NT2/D1 (cell line): Measurements from ENCODE around the gene ERICH4.
A peak's percentile ranks its signal among the peaks of the same experiment; 100 is the strongest.

Experiments
- DNase-seq: peaks from one replicate; pipeline ENCODE4 v3.0.0-alpha.2; 2011; ENCODE audit warnings: low read depth, low spot score
- H3K27me3 ChIP-seq: 2 replicates; pipeline ENCODE4 v1.6.0; 2011; ENCODE audit warnings: mild to moderate bottlenecking; ENCODE audit not compliant: insufficient read length, insufficient read depth
- H3K36me3 ChIP-seq: 2 replicates; pipeline ENCODE4 v1.6.1; 2011; ENCODE audit warnings: mild to moderate bottlenecking, low read length, mixed read lengths; ENCODE audit not compliant: insufficient read depth, insufficient read length
- H3K4me1 ChIP-seq: 2 replicates; pipeline ENCODE4 v1.5.1; 2011; ENCODE audit not compliant: insufficient read depth, insufficient read length
- H3K4me3 ChIP-seq: 2 replicates; pipeline ENCODE4 v1.5.1; 2011; ENCODE audit warnings: low read depth; ENCODE audit not compliant: insufficient read length
- H3K9ac ChIP-seq: 2 replicates; pipeline ENCODE4 v1.6.0; 2011; ENCODE audit warnings: low read depth; ENCODE audit not compliant: insufficient read length
- H3K9me3 ChIP-seq: 2 replicates; pipeline ENCODE4 v1.5.1; 2011; ENCODE audit warnings: mild to moderate bottlenecking, low read length; ENCODE audit not compliant: insufficient read depth
- SUZ12 ChIP-seq: IDR thresholded peaks from 2 replicates; pipeline ENCODE4 v1.6.1; 2011; ENCODE audit not compliant: insufficient read length, insufficient read depth; ENCODE audit errors: extremely low read depth
- YY1 ChIP-seq: IDR thresholded peaks from 2 replicates; pipeline ENCODE4 v1.6.1; 2011; ENCODE audit not compliant: insufficient read length, insufficient read depth
- ZNF274 ChIP-seq: IDR thresholded peaks from 2 replicates; pipeline ENCODE4 v1.6.1; 2011; ENCODE audit warnings: mild to moderate bottlenecking, low read depth, low read length

Gene ERICH4

DNA sequence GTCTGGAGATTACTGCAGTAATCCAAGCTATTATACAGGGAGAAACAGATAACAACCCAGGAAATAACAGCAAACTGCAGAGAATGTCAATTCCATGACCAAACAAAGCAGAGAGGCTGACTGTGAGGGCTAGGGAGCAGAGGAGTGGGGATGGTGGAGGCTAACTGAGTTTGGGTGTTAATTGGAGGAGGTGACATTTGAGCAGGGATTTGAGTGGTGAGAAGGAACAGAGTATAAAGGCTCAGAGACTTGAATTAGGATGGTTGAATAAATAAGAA lies 6.3 kb upstream of the ERICH4 start:
- TF ChIP-seq SUZ12, result no peak
- TF ChIP-seq YY1, result no peak
- TF ChIP-seq ZNF274, result no peak
- H3K36me3 ChIP-seq, result peaks cover 41% of the 10 kb centered on the region
- no peaks in the 10 kb centered on the region for H3K9me3 ChIP-seq
- H3K4me1 ChIP-seq, result peaks cover 6% of the 10 kb centered on the region
- DNase-seq, result no peak
- H3K9ac ChIP-seq, result no peak overlapping the region
- no peak overlapping the region for H3K4me3 ChIP-seq
- H3K27me3 ChIP-seq, result no peaks in the 10 kb centered on the region

DNA sequence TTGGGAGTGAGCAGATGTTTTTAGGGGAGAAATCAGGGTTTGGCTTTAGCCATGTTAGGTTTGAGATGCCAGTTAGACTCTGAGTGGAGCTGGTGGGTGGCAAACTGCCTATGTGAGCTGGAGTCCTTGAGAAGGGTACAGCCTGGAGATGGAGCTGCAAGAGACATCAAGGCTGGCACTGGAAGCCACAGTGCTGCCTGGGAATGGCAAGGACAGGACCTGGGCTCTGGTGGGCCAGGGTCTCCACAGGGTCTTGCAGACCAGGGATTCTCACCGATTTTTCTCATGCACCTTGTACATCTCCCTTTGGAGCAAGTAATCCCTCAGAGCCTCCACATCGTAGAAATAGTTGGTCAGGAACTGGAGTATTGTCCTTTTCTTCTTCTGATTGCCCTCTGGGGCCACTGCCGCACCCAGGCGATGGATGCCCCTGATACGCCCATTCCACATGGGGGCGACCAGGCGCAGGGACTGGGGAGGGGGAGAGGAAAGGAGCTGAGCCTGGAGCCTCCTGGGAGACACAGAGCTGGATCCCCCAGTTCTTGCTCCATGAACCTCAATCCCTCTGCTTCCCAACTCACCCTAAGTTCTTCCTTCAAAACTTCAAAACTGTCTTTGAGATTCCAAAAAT lies 4.9 kb upstream of the ERICH4 start:
- no peak for TF ChIP-seq YY1
- TF ChIP-seq SUZ12, result no peak
- TF ChIP-seq ZNF274, result no peak
- no peak for DNase-seq
- Histone ChIP-seq H3K9ac (no peak overlapping the region), H3K4me1 (peaks cover 2% of the 10 kb centered on the region), H3K4me3 (no peak overlapping the region), H3K36me3 (peaks cover 27% of the 10 kb centered on the region), H3K9me3 (no peaks in the 10 kb centered on the region), H3K27me3 (no peaks in the 10 kb centered on the region)

DNA sequence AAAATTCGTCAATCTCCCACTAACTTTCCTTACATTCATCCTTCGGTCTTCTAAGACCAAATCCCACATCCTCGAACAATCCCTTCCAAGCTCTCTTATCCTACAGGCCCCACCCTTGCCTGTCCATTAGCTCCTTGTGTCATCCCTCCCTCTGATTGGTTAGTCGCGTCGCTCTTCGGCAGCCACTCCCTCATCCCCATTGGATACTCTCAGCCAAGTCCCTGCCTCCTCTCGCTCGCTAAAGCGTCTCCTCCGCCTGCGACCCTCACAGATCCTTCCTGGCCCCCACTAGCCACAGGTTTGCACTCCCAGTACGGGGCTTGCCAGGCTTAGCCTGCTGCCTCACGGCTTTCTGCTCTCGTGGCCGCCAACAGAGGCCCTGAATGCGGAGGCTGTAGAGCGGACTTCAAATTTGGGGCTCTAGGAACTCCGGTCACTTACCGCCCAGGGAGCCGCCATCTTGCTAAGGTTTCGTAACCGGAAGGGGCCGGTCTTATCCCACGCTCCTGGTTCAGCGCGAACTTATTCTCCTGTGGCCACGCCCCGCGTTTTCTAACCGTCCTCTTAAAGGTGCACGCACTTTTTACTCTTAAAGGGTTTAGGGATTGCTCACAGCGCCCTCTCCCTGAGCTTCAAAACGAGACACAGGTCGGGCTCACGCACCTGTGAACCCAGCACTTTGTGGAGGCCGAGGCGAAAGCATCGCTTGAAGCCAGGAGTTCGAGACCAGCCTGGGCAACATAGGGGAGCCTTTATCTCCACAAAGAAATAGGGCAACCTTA lies 3.3 kb upstream of the ERICH4 start, which contains the start of gene DMAC2:
Gene DMAC2 (minus strand): TSS at position 472 of the 782 bp plus-strand sequence. CDS start 13 bp downstream, at position 459.
- TF ChIP-seq YY1 (peak; percentile 90), ZNF274 (no peak)
- Histone ChIP-seq H3K4me1 (peaks cover 2% of the 10 kb centered on the region), H3K9me3 (no peaks in the 10 kb centered on the region), H3K4me3 (peak within 1 kb of the TSS; percentile 96), H3K9ac (peak within 1 kb of the TSS; percentile 98), H3K27me3 (peaks cover 11% of the 10 kb centered on the region), H3K36me3 (peaks cover 19% of the 10 kb centered on the region)
- DNase-seq, result peak; percentile 95

DNA sequence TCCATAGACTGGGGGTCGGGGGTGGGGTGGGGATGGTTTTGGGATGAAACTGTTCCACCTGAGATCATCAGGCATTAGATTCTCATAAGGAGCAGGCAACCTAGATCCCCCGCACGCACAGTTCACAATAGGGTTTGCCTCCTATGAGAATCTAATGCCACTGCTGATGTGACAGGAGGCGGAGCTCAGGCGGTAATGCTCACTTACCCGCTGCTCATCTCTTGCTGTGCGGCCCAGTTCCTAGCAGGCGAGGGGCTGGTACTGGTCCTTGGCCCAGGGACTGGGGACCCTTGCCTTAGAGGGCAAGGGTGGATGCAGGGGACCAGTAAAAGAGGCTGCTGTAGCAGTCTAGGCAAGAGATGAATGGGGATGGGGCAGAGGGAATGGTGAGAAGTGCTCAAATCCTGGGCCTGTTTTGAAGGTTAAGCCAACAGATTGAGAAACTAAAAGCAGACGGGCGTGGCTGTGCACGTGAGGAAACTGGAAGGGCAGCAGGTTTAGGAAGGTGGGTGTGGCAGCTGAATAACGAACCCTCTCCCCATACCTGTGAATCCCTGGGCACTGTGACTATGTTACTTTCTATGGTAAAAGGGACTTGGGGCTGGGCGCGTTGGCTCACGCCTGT lies 1.5 kb upstream of the ERICH4 start:
- H3K4me3 ChIP-seq, result no peak overlapping the region
- TF ChIP-seq YY1 (no peak), ZNF274 (no peak), SUZ12 (no peak)
- peaks cover 12% of the 10 kb centered on the region for H3K36me3 ChIP-seq
- peaks cover 2% of the 10 kb centered on the region for H3K4me1 ChIP-seq
- H3K9ac ChIP-seq, result no peak overlapping the region
- DNase-seq, result no peak
- H3K27me3 ChIP-seq, result peaks cover 14% of the 10 kb centered on the region
- no peaks in the 10 kb centered on the region for H3K9me3 ChIP-seq

DNA sequence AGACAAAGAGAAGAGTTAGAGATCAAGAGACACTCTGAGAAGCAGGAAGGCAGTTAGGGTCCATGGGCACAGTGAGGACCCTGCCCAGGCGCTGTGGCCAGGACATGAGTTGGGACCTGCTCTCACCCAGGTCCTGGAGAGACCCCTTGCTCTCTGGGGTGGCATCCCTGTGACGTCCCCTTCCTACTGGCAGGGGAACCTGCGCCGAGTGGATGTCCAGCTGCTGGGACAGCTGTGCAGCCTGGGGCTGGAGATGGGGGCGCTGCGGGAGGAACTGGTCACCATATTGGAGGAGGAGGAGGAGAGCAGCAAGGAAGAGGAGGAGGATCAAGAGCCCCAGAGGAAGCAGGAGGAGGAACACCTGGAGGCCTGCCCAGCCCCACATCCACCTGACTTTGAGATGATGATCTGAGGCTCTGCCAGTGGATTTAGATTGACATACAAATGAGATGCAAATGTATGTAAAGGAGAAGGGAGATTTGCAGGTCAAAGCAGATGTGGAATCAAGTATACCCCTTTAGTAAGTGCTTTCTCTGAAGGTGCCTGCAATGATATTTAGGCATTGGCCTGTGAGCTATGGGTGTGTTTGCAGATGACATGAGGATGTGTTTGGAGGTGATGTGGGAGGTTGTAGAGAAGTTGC lies 978 bp downstream of the ERICH4 start:
- no peaks in the 10 kb centered on the region for H3K4me1 ChIP-seq
- H3K27me3 ChIP-seq, result peaks cover 37% of the 10 kb centered on the region
- no peak for TF ChIP-seq SUZ12
- H3K36me3 ChIP-seq, result no peaks in the 10 kb centered on the region
- DNase-seq, result no peak
- no peaks in the 10 kb centered on the region for H3K9me3 ChIP-seq
- no peak overlapping the region for H3K9ac ChIP-seq
- H3K4me3 ChIP-seq, result no peak overlapping the region

DNA sequence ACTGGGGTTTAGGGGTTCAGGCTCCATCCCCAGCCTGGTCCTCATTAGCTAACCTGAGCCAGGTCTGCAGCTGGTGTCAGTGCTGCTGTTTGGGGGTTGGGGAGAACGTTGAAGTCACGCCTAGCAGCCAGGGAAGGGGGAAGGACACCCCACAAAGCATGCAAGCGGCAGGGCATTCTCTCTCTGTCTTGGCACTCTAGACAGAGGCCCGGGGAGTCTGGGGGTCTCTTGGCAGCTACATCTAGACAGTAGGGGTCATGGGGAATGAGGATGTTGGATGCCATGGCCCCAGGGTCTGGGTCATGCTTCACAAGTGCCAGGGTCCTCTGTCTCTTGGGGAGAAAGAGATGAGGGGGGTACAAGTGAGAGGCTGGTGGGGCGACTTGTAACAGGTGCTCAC lies 2.6 kb downstream of the ERICH4 start:
- no peaks in the 10 kb centered on the region for H3K9me3 ChIP-seq
- TF ChIP-seq SUZ12 (no peak), ZNF274 (no peak), YY1 (no peak)
- no peak for DNase-seq
- peaks cover 3% of the 10 kb centered on the region for H3K4me1 ChIP-seq
- no peaks in the 10 kb centered on the region for H3K36me3 ChIP-seq
- peaks cover 50% of the 10 kb centered on the region for H3K27me3 ChIP-seq
- no peak overlapping the region for H3K4me3 ChIP-seq
- no peak overlapping the region for H3K9ac ChIP-seq

DNA sequence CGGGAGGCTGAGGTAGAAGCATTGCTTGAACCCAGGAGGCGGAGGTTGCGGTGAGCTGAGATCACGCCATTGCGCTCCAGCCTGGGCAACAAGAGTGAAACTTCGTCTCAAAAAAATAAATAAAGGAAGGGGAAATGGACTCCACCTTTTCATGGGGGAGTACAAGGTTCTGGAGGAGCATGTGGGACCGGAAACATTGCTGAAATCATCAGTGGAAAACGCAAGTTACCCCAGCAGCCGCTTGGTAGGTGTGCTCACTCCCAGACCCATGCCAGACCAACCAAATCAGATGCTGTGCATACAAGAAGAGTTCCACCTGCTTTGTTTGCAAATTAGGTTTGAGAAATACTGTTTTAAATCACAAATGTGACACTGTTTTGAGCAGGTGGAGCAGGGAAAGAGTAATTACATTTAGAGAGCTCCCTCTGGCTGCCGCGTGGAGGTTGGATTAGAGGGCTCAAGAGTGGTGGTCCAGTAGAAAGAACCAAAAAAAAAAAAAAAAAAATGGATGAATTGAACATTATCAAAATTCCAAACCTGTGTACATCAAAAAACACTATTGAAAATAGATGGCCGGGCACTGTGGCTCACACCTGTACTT lies 4.9 kb downstream of the ERICH4 start:
- DNase-seq, result no peak
- H3K4me1 ChIP-seq, result peaks cover 3% of the 10 kb centered on the region
- H3K9me3 ChIP-seq, result no peaks in the 10 kb centered on the region
- TF ChIP-seq SUZ12 (no peak), ZNF274 (no peak), YY1 (no peak)
- H3K36me3 ChIP-seq, result no peaks in the 10 kb centered on the region
- no peak overlapping the region for H3K9ac ChIP-seq
- H3K27me3 ChIP-seq, result peaks cover 63% of the 10 kb centered on the region
- H3K4me3 ChIP-seq, result no peak overlapping the region
